ENCODE measurements around the gene PSMD5.
"Not testable (repeated sequence)": the region's sequence is repeated elsewhere in the genome, so short reads cannot be mapped to it uniquely, and the experiment has no call there.

PSMD5 gene

GRCh38 chr9:120807607-120808379, 34.9 kb downstream of the PSMD5 start:
- Mint-ChIP-seq H3K27ac (ENCODE audit: low read depth) (no peak overlapping the region), H3K36me3 (ENCODE audit: insufficient read depth) (no peaks in the 10 kb centered on the region), H3K27me3 (no peaks in the 10 kb centered on the region), H3K4me1 (no peaks in the 10 kb centered on the region), H3K4me3 (no peak overlapping the region), H3K9me3 (peaks cover 18% of the 10 kb centered on the region)
- DNase-seq (ENCODE audit: low spot score in 2 of 2) (no peak), ATAC-seq (replicated peaks; ENCODE audit: extremely low read depth, poor library complexity, severe bottlenecking) (no peak)

- not testable (repeated sequence) for ATAC-seq (replicated peaks; ENCODE audit: extremely low read depth, poor library complexity, severe bottlenecking); H3K4me1 Mint-ChIP-seq; H3K4me3 Mint-ChIP-seq; H3K27ac Mint-ChIP-seq (ENCODE audit: low read depth); DNase-seq (ENCODE audit: low spot score in 2 of 2); H3K36me3 Mint-ChIP-seq (ENCODE audit: insufficient read depth); H3K27me3 Mint-ChIP-seq
- H3K9me3 Mint-ChIP-seq, result peaks cover 18% of the 10 kb centered on the region
These were observed 37.8 kb downstream of the PSMD5 start for GRCh38 chr9:120804784-120805363.

GRCh38 chr9:120801441-120801840, 41.3 kb downstream of the PSMD5 start:
- no peak overlapping the region for H3K27ac Mint-ChIP-seq (ENCODE audit: low read depth)
- DNase-seq (ENCODE audit: low spot score in 2 of 2) (no peak), ATAC-seq (replicated peaks; ENCODE audit: extremely low read depth, poor library complexity, severe bottlenecking) (no peak)
- no peaks in the 10 kb centered on the region for H3K27me3 Mint-ChIP-seq
- no peaks in the 10 kb centered on the region for H3K4me1 Mint-ChIP-seq
- H3K36me3 Mint-ChIP-seq (ENCODE audit: insufficient read depth), result no peaks in the 10 kb centered on the region
- H3K9me3 Mint-ChIP-seq, result peaks cover 6% of the 10 kb centered on the region
- no peak overlapping the region for H3K4me3 Mint-ChIP-seq

GRCh38 chr9:120792898-120793765, 49.6 kb downstream of the PSMD5 start, which contains the start of gene FBXW2:
TSS of gene FBXW2 (minus strand) at chr9:120793416. CDS start at chr9:120788258, 5,158 bp downstream.
- Mint-ChIP-seq H3K4me3 (peak within 1 kb of the TSS; percentile 84), H3K4me1 (peaks cover 44% of the 10 kb centered on the region), H3K36me3 (ENCODE audit: insufficient read depth) (peaks cover 29% of the 10 kb centered on the region), H3K9me3 (no peaks in the 10 kb centered on the region), H3K27ac (ENCODE audit: low read depth) (peak within 1 kb of the TSS; percentile 93), H3K27me3 (no peaks in the 10 kb centered on the region)
- DNase-seq (ENCODE audit: low spot score in 2 of 2) (peak; percentile 56 to 58), ATAC-seq (replicated peaks; ENCODE audit: extremely low read depth, poor library complexity, severe bottlenecking) (peak; percentile 80)

- Mint-ChIP-seq H3K27ac (ENCODE audit: low read depth) (peak overlapping the region; percentile 74), H3K27me3 (no peaks in the 10 kb centered on the region)
- no peak for DNase-seq (ENCODE audit: low spot score in 2 of 2)
These were observed 51.6 kb downstream of the PSMD5 start for GRCh38 chr9:120791161-120791560.

GRCh38 chr9:120787933-120788332, 54.8 kb downstream of the PSMD5 start:
- H3K36me3 Mint-ChIP-seq (ENCODE audit: insufficient read depth), result peaks cover 57% of the 10 kb centered on the region
- no peaks in the 10 kb centered on the region for H3K27me3 Mint-ChIP-seq
- ATAC-seq (replicated peaks; ENCODE audit: extremely low read depth, poor library complexity, severe bottlenecking), result no peak
- H3K27ac Mint-ChIP-seq (ENCODE audit: low read depth), result peak overlapping the region; percentile 44
- H3K9me3 Mint-ChIP-seq, result no peaks in the 10 kb centered on the region
- no peak overlapping the region for H3K4me3 Mint-ChIP-seq
- DNase-seq (ENCODE audit: low spot score in 2 of 2), result no peak
- H3K4me1 Mint-ChIP-seq, result peaks cover 68% of the 10 kb centered on the region

More at GRCh38 chr9:120791161-120791560, 51.6 kb downstream of the PSMD5 start:
- H3K4me3 Mint-ChIP-seq, result peak overlapping the region; percentile 19
- H3K36me3 Mint-ChIP-seq (ENCODE audit: insufficient read depth), result peaks cover 44% of the 10 kb centered on the region
- ATAC-seq (replicated peaks; ENCODE audit: extremely low read depth, poor library complexity, severe bottlenecking), result no peak
- H3K9me3 Mint-ChIP-seq, result no peaks in the 10 kb centered on the region
- H3K4me1 Mint-ChIP-seq, result peaks cover 59% of the 10 kb centered on the region

- Mint-ChIP-seq H3K4me3 (no peak overlapping the region), H3K4me1 (peaks cover 49% of the 10 kb centered on the region), H3K36me3 (ENCODE audit: insufficient read depth) (peaks cover 44% of the 10 kb centered on the region), H3K27ac (ENCODE audit: low read depth) (peak overlapping the region; percentile 57), H3K9me3 (no peaks in the 10 kb centered on the region), H3K27me3 (no peaks in the 10 kb centered on the region)
- DNase-seq (ENCODE audit: low spot score in 2 of 2) (no peak), ATAC-seq (replicated peaks; ENCODE audit: extremely low read depth, poor library complexity, severe bottlenecking) (no peak)
These were observed 59.1 kb downstream of the PSMD5 start for GRCh38 chr9:120783602-120784047.

- peaks cover 43% of the 10 kb centered on the region for H3K36me3 Mint-ChIP-seq (ENCODE audit: insufficient read depth)
- no peaks in the 10 kb centered on the region for H3K27me3 Mint-ChIP-seq
- peak overlapping the region; percentile 13 for H3K27ac Mint-ChIP-seq (ENCODE audit: low read depth)
- H3K9me3 Mint-ChIP-seq, result no peaks in the 10 kb centered on the region
- H3K4me1 Mint-ChIP-seq, result peaks cover 31% of the 10 kb centered on the region
- DNase-seq (ENCODE audit: low spot score in 2 of 2) (no peak), ATAC-seq (replicated peaks; ENCODE audit: extremely low read depth, poor library complexity, severe bottlenecking) (no peak)
- no peak overlapping the region for H3K4me3 Mint-ChIP-seq
These were observed 61.5 kb downstream of the PSMD5 start for GRCh38 chr9:120781236-120781635.

GRCh38 chr9:120780367-120780766, 62.4 kb downstream of the PSMD5 start:
- ATAC-seq (replicated peaks; ENCODE audit: extremely low read depth, poor library complexity, severe bottlenecking) (no peak), DNase-seq (ENCODE audit: low spot score in 2 of 2) (no peak)
- Mint-ChIP-seq H3K9me3 (no peaks in the 10 kb centered on the region), H3K4me3 (no peak overlapping the region), H3K4me1 (peaks cover 26% of the 10 kb centered on the region), H3K27me3 (no peaks in the 10 kb centered on the region), H3K36me3 (ENCODE audit: insufficient read depth) (peaks cover 44% of the 10 kb centered on the region), H3K27ac (ENCODE audit: low read depth) (no peak overlapping the region)

GRCh38 chr9:120779227-120779626, 63.5 kb downstream of the PSMD5 start:
- no peaks in the 10 kb centered on the region for H3K9me3 Mint-ChIP-seq
- no peak overlapping the region for H3K27ac Mint-ChIP-seq (ENCODE audit: low read depth)
- ATAC-seq (replicated peaks; ENCODE audit: extremely low read depth, poor library complexity, severe bottlenecking) (no peak), DNase-seq (ENCODE audit: low spot score in 2 of 2) (no peak)
- H3K27me3 Mint-ChIP-seq, result no peaks in the 10 kb centered on the region
- H3K4me1 Mint-ChIP-seq, result peaks cover 20% of the 10 kb centered on the region
- no peak overlapping the region for H3K4me3 Mint-ChIP-seq
- peaks cover 45% of the 10 kb centered on the region for H3K36me3 Mint-ChIP-seq (ENCODE audit: insufficient read depth)

- no peak for ATAC-seq (replicated peaks; ENCODE audit: extremely low read depth, poor library complexity, severe bottlenecking)
- no peak overlapping the region for H3K27ac Mint-ChIP-seq (ENCODE audit: low read depth)
- H3K4me3 Mint-ChIP-seq, result no peak overlapping the region
- H3K36me3 Mint-ChIP-seq (ENCODE audit: insufficient read depth), result peaks cover 42% of the 10 kb centered on the region
- peaks cover 16% of the 10 kb centered on the region for H3K4me1 Mint-ChIP-seq
- no peaks in the 10 kb centered on the region for H3K9me3 Mint-ChIP-seq
- no peak for DNase-seq (ENCODE audit: low spot score in 2 of 2)
- H3K27me3 Mint-ChIP-seq, result no peaks in the 10 kb centered on the region
These were observed 64.0 kb downstream of the PSMD5 start for GRCh38 chr9:120778758-120779157.

- no peak for ATAC-seq (replicated peaks; ENCODE audit: extremely low read depth, poor library complexity, severe bottlenecking)
- Mint-ChIP-seq H3K4me3 (no peak overlapping the region), H3K27me3 (no peaks in the 10 kb centered on the region), H3K4me1 (peaks cover 17% of the 10 kb centered on the region), H3K27ac (ENCODE audit: low read depth) (no peak overlapping the region), H3K9me3 (no peaks in the 10 kb centered on the region), H3K36me3 (ENCODE audit: insufficient read depth) (peaks cover 41% of the 10 kb centered on the region)
- DNase-seq (ENCODE audit: low spot score in 2 of 2), result no peak
These were observed 65.5 kb downstream of the PSMD5 start for GRCh38 chr9:120777229-120777628.

Measured in central memory CD8-positive, alpha-beta T cell (primary cell).